Measurements from ENCODE around the gene SARS1.

GRCh38 chr1:109254621-109255096 is 40.9 kb downstream of the SARS1 start:
- TF ChIP-seq, protein P1, sequence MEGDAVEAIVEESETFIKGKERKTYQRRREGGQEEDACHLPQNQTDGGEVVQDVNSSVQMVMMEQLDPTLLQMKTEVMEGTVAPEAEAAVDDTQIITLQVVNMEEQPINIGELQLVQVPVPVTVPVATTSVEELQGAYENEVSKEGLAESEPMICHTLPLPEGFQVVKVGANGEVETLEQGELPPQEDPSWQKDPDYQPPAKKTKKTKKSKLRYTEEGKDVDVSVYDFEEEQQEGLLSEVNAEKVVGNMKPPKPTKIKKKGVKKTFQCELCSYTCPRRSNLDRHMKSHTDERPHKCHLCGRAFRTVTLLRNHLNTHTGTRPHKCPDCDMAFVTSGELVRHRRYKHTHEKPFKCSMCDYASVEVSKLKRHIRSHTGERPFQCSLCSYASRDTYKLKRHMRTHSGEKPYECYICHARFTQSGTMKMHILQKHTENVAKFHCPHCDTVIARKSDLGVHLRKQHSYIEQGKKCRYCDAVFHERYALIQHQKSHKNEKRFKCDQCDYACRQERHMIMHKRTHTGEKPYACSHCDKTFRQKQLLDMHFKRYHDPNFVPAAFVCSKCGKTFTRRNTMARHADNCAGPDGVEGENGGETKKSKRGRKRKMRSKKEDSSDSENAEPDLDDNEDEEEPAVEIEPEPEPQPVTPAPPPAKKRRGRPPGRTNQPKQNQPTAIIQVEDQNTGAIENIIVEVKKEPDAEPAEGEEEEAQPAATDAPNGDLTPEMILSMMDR (IDR thresholded peaks at IDR 0.05): no peak
- TF ChIP-seq POLR2A (IDR thresholded peaks at IDR 0.05): no peak

Data from lower leg skin (tissue), 3 donors.